OCI-LY3 (cell line): ENCODE results near the gene GTF2I.

Experiments
- H2AFZ ChIP-seq: fragments of 200-600, 300-600 bp; shearing (Covaris generic); 2 replicates; pipeline ENCODE4 v1.6.0; 2014; ENCODE audit warnings: antibody characterized with exemption, low read depth, low read length
- H3K27ac ChIP-seq: fragments of 200-600, 300-600 bp; sonication (generic); 2 replicates; pipeline ENCODE4 v1.5.1; 2014; ENCODE audit warnings: mild to moderate bottlenecking, low read length, moderate library complexity, mixed read lengths
- H3K27me3 ChIP-seq: fragments of 200-600, 300-600 bp; sonication (generic); 2 replicates; pipeline ENCODE4 v1.6.1; 2014; ENCODE audit warnings: low read depth, low read length, mixed read lengths
- H3K36me3 ChIP-seq: fragments of 200-600, 300-600 bp; sonication (generic); replicated peaks from 2 replicates; pipeline ENCODE3; 2014; ENCODE audit warnings: low read depth, low read length, mixed read lengths
- H3K4me1 ChIP-seq: fragments of 300-600, 200-600 bp; sonication (generic); 2 replicates; pipeline ENCODE4 v1.6.1; 2014; ENCODE audit warnings: low read length, mixed read lengths
- H3K4me2 ChIP-seq: fragments of 200-600, 300-600 bp; sonication (generic); 2 replicates; pipeline ENCODE4 v1.6.1; 2014; ENCODE audit warnings: low read length, mixed read lengths
- H3K4me3 ChIP-seq: fragments of 300-600, 200-600 bp; sonication (generic); 2 replicates; pipeline ENCODE4 v1.5.1; 2014; ENCODE audit warnings: antibody characterized with exemption, mild to moderate bottlenecking, low read length, moderate library complexity
- H3K79me2 ChIP-seq: fragments of 300-600, 200-600 bp; shearing (Covaris generic); 2 replicates; pipeline ENCODE4 v1.6.1; 2014; ENCODE audit warnings: mild to moderate bottlenecking, low read length, mixed read lengths
- H3K9ac ChIP-seq: fragments of 300-600, 200-600 bp; shearing (Covaris generic); 2 replicates; pipeline ENCODE4 v1.6.0; 2014; ENCODE audit warnings: mild to moderate bottlenecking, low read length, moderate library complexity
- H3K9me3 ChIP-seq: fragments of 200-600, 300-600 bp; shearing (Covaris generic); 2 replicates; pipeline ENCODE4 v1.6.1; 2014; ENCODE audit warnings: low read length, mixed read lengths; ENCODE audit not compliant: insufficient read depth
- H4K20me1 ChIP-seq: fragments of 200-600, 300-600 bp; sonication (generic); 2 replicates; pipeline ENCODE4 v1.6.1; 2016; ENCODE audit warnings: low read length, mixed read lengths; ENCODE audit not compliant: insufficient read depth
- EZH2phosphoT487 ChIP-seq: fragments of 200-600 bp; shearing (Covaris generic); IDR thresholded peaks from 2 replicates; pipeline ENCODE4 v1.6.1; 2018; ENCODE audit warnings: antibody characterized with exemption, mixed run types, low read depth
- TF ChIP-seq, protein P1 (sequence below): fragments of 200-600, 300-600 bp; sonication (generic); IDR thresholded peaks from 2 replicates; pipeline ENCODE4 v1.5.1; 2014; ENCODE audit warnings: antibody characterized with exemption, low read length, low read depth

GTF2I gene

DNA sequence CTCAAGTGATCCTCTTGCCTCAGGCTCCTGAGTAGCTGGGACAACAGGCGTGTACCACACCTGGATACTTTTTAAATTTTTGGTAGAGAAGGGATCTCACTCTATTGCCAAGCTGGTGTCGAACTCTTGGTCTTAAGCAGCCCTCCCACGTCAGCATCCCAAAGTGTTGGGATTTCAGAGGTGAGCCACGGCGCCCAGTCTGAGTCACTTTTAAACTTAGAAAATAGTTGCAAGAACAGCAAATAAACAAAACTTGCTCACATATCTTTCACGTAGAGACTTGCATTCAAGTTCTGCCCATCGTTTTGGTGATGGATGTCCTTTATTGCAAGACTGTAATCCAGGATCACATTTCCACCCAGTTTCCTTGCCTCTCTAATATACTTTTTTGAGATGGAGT lies 16.6 kb downstream of the GTF2I start:
- peaks cover 32% of the 10 kb centered on the region for H3K36me3 ChIP-seq
- no peaks in the 10 kb centered on the region for H3K4me1 ChIP-seq
- TF ChIP-seq EZH2phosphoT487 = no peak
- TF ChIP-seq, protein P1, sequence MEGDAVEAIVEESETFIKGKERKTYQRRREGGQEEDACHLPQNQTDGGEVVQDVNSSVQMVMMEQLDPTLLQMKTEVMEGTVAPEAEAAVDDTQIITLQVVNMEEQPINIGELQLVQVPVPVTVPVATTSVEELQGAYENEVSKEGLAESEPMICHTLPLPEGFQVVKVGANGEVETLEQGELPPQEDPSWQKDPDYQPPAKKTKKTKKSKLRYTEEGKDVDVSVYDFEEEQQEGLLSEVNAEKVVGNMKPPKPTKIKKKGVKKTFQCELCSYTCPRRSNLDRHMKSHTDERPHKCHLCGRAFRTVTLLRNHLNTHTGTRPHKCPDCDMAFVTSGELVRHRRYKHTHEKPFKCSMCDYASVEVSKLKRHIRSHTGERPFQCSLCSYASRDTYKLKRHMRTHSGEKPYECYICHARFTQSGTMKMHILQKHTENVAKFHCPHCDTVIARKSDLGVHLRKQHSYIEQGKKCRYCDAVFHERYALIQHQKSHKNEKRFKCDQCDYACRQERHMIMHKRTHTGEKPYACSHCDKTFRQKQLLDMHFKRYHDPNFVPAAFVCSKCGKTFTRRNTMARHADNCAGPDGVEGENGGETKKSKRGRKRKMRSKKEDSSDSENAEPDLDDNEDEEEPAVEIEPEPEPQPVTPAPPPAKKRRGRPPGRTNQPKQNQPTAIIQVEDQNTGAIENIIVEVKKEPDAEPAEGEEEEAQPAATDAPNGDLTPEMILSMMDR = no peak
- H3K27me3 ChIP-seq = no peaks in the 10 kb centered on the region
- no peak overlapping the region for H2AFZ ChIP-seq
- no peak overlapping the region for H3K4me2 ChIP-seq
- H3K9me3 ChIP-seq = no peaks in the 10 kb centered on the region
- H3K79me2 ChIP-seq = peaks cover 100% of the 10 kb centered on the region
- H3K9ac ChIP-seq = no peak overlapping the region
- peaks cover 28% of the 10 kb centered on the region for H4K20me1 ChIP-seq
- H3K27ac ChIP-seq = no peak overlapping the region
- H3K4me3 ChIP-seq = no peak overlapping the region

DNA sequence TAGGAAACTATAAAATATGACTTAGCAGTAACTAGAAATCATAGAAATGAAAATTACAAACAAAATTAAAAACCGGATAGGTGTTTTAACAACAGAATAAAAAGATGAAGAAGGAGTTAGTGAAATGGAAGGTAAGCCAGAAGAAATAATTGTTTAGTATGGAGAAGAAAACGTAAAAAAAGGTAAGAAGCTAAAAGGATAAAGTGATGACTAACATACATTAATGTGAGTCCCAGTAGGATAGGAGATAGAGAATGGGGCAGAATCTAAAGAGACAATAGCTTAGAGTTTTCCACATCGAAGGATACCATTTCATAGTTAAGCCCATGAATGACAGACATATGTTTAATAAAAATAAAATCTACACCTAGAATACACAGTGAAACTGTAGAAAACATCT lies 25.3 kb downstream of the GTF2I start:
- Histone ChIP-seq H3K4me2 (no peak overlapping the region), H3K36me3 (peaks cover 22% of the 10 kb centered on the region)

DNA sequence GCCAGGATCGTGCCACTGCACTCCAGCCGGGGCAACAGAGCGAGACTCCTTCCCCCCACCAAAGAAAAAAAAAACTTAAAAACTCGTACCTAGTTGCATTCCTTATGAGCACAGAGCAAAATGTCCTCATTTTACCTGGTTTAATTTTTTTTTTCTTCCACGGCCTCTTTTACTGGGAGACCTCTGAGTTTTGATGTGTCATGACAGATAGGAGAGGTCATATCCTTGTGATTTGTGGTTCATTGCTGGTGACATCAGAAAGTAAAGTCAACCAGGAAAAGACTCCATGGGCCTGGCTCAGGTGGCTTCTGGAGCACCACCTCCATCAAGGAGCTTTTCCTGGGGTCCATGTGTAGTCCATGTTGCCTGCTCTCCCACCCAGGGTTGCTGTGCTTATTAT lies 26.3 kb downstream of the GTF2I start:
- H4K20me1 ChIP-seq = peaks cover 41% of the 10 kb centered on the region

More for the DNA sequence above, 25.3 kb downstream of the GTF2I start:
- TF ChIP-seq EZH2phosphoT487 = no peak
- TF ChIP-seq, protein P1 = no peak
- Histone ChIP-seq H3K4me1 (no peaks in the 10 kb centered on the region), H3K79me2 (peaks cover 98% of the 10 kb centered on the region), H3K4me3 (no peak overlapping the region), H3K9ac (no peak overlapping the region), H4K20me1 (peaks cover 39% of the 10 kb centered on the region), H2AFZ (no peak overlapping the region), H3K27me3 (no peaks in the 10 kb centered on the region), H3K9me3 (no peaks in the 10 kb centered on the region), H3K27ac (no peak overlapping the region)

DNA sequence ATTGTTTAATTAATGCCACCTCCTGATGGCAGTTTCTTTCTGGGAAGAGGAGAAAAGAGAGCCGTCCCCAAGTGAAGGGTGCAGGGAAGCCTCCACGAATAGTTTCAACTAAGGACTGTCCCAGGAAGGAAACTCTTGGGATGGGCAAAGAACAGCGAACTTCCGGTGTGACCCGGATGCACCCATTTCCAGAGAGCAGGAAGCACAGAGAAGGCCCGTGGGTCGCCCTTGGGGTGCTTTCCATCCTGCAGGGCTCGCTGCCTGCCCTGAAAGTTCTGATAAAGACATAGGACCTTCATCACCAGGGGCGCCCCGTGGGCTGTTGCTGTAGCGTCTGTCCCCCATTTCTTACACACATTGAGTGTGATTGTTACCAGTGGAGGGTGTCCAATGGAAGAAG lies 27.0 kb downstream of the GTF2I start:
- no peak for TF ChIP-seq EZH2phosphoT487
- TF ChIP-seq, protein P1 = no peak
- no peak overlapping the region for H3K4me2 ChIP-seq
- H4K20me1 ChIP-seq = peaks cover 38% of the 10 kb centered on the region
- H3K4me3 ChIP-seq = no peak overlapping the region
- no peaks in the 10 kb centered on the region for H3K4me1 ChIP-seq
- H3K36me3 ChIP-seq = peaks cover 17% of the 10 kb centered on the region
- no peak overlapping the region for H2AFZ ChIP-seq
- no peaks in the 10 kb centered on the region for H3K27me3 ChIP-seq
- H3K79me2 ChIP-seq = peaks cover 97% of the 10 kb centered on the region
- no peak overlapping the region for H3K27ac ChIP-seq
- H3K9ac ChIP-seq = no peak overlapping the region
- H3K9me3 ChIP-seq = no peaks in the 10 kb centered on the region

More for the DNA sequence above, 26.3 kb downstream of the GTF2I start:
- H3K9me3 ChIP-seq = no peaks in the 10 kb centered on the region
- no peak overlapping the region for H3K27ac ChIP-seq
- H3K36me3 ChIP-seq = peaks cover 17% of the 10 kb centered on the region
- H3K9ac ChIP-seq = no peak overlapping the region
- H3K4me3 ChIP-seq = no peak overlapping the region
- no peaks in the 10 kb centered on the region for H3K27me3 ChIP-seq
- H3K79me2 ChIP-seq = peaks cover 98% of the 10 kb centered on the region
- H3K4me1 ChIP-seq = no peaks in the 10 kb centered on the region
- TF ChIP-seq, protein P1 = no peak
- no peak for TF ChIP-seq EZH2phosphoT487
- H2AFZ ChIP-seq = no peak overlapping the region
- no peak overlapping the region for H3K4me2 ChIP-seq
